Colonic mucosa (tissue), 4 donors: ENCODE results near the gene INTS13. TPM values are rescaled to one million over a fixed set of nuclear protein-coding genes. Genes with fewer than 3 reads are reported as not detected.

ENCODE experiments used
- DNase-seq: peaks from one replicate; pipeline ENCODE4 v3.0.0-alpha.2; 2020
- H3K27ac ChIP-seq: fragments of 200-600 bp; one replicate; pipeline ENCODE4 v1.8.0; 2021
- H3K27me3 ChIP-seq: fragments of 200-600 bp; one replicate; pipeline ENCODE4 v1.8.0; 2021
- H3K36me3 ChIP-seq: fragments of 200-600 bp; one replicate; pipeline ENCODE4 v1.8.0; 2021
- H3K4me1 ChIP-seq: fragments of 200-600 bp; one replicate; pipeline ENCODE4 v1.8.0; 2021; ENCODE audit warnings: mild to moderate bottlenecking
- H3K4me3 ChIP-seq: fragments of 200-600 bp; one replicate; pipeline ENCODE4 v1.8.0; 2021
- H3K9ac ChIP-seq, 2 donors: one replicate each; pipeline ENCODE4 v1.7.0; 2013; ENCODE audit warnings: control low read depth in 2 of 2, low read depth in 2 of 2, low read length in 2 of 2
- H3K9me3 ChIP-seq: fragments of 200-600 bp; one replicate; pipeline ENCODE4 v1.8.0; 2021
- CTCF ChIP-seq: fragments of 200-600 bp; IDR thresholded peaks from one replicate; pipeline ENCODE4 v1.8.0; 2022; ENCODE audit warnings: antibody characterized with exemption, mild to moderate bottlenecking
- intact Hi-C: fragments of 100-400 bp; cut with DNase I; formaldehyde crosslinking; loops from one replicate; pipeline ENCODE4 v1.14.1; 2022
- total RNA-seq, 2 donors: library from RNA; stranded (reverse); fragmentation: NEBNext Ultra II Directional in 1 of 2; extraction: Animal tissue kit (Norgen Biotek cat#: 25700) in 1 of 2; gene quantifications; one replicate each; pipeline ENCODE4 v1.2.1, GENCODE V29; 2021
- donor health status: healthy.
- donor health status: DM: no; HTN: no; CAD: no.
- donor health status: DM: no; HTN: no; CAD: no.

Gene INTS13
- total RNA-seq, 2 donors from 2014 or later: 15.8 to 17.9 TPM

DNA sequence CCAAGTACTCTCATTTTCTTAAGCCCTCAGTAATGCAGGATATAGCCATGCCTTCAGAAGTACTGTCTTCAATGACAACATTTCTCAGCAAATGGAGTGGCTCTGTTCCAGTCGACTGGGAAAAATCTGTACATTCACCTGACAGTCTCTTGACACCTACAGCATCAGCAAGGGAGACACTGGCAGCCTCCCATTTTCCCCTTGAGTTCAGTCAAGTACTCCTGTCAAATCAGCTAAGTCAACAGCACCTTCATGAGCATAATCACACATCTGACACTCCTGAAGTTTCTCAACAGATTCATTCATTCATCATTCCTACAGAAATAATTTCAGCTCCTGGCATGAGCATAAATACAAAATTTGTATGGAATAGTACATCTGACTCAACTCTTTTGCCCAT, 46.1 kb downstream of the INTS13 start:
- intact Hi-C loops: no loop called here
- DNase-seq: no peak
- no peak overlapping the region for H3K9ac ChIP-seq

GRCh38 chr12:26890784-26891183, 47.0 kb downstream of the INTS13 start:
- Histone ChIP-seq H3K9ac (no peak overlapping the region), H3K9me3 (no peaks in the 10 kb centered on the region), H3K4me1 (no peaks in the 10 kb centered on the region), H3K36me3 (no peaks in the 10 kb centered on the region), H3K4me3 (no peak overlapping the region), H3K27ac (no peak overlapping the region), H3K27me3 (no peaks in the 10 kb centered on the region)
- TF ChIP-seq CTCF: no peak
- DNase-seq: no peak
- intact Hi-C loops: no loop called here

More for the DNA sequence above, 46.1 kb downstream of the INTS13 start:
- no peaks in the 10 kb centered on the region for H3K9me3 ChIP-seq
- no peak for TF ChIP-seq CTCF
- H3K36me3 ChIP-seq: no peaks in the 10 kb centered on the region
- no peak overlapping the region for H3K4me3 ChIP-seq
- no peak overlapping the region for H3K27ac ChIP-seq
- no peaks in the 10 kb centered on the region for H3K27me3 ChIP-seq
- no peaks in the 10 kb centered on the region for H3K4me1 ChIP-seq

DNA sequence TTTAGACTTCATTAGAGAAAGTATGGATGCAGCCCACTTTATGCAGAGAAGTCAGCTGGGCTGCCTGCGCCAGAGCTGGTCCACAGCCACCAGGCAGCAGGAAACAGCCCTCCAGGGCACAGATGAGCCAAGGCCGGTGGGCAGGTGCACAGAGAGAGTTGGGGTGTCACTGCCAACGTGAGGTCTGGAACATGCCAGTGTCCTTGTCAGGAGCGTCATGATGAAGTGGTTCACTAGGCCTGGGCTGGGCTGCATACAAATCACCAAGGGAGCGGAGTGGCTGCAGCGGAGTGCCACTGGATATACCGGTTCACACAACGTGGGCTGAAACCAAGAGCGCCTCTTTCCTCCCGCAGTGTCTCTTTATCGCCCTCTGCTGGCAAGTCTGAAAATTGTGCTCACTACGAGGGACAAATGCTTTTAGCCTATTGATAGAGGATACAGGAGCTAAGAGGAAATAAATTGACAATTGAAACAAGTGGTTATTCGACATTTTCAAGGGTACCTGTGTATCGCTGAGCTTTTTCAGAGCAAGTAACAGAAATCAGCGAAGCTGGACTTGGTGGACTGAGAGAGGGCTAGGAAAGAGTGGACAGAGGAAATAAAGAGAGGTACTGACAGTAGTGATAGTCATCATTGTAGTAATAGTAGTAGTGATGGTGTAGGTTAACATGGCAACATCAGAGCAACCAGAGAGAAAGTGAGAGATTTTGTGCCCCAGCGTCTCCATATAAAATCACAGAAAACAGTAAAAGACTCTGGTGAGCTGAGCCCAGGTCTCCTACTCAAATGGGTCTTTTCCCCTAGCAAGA, 52.8 kb downstream of the INTS13 start:
- intact Hi-C loops: loop anchor here (1.0 kb wide), 1 partner anchor 32 kb away; no protein-coding TSS in a partner anchor
- peak overlapping the region; percentile 33 to 43 for H3K9ac ChIP-seq
- no peak overlapping the region for H3K4me3 ChIP-seq
- H3K27me3 ChIP-seq: no peaks in the 10 kb centered on the region
- H3K9me3 ChIP-seq: no peaks in the 10 kb centered on the region
- no peak overlapping the region for H3K27ac ChIP-seq
- peak; percentile 92 for DNase-seq
- H3K36me3 ChIP-seq: no peaks in the 10 kb centered on the region
- peaks cover 3% of the 10 kb centered on the region for H3K4me1 ChIP-seq
- peak; percentile 91 for TF ChIP-seq CTCF

- TF ChIP-seq CTCF: no peak
- intact Hi-C loops: no loop called here
- Histone ChIP-seq H3K4me1 (peaks cover 3% of the 10 kb centered on the region), H3K9me3 (no peaks in the 10 kb centered on the region), H3K4me3 (no peak overlapping the region), H3K27ac (no peak overlapping the region), H3K36me3 (no peaks in the 10 kb centered on the region), H3K9ac (no peak overlapping the region), H3K27me3 (no peaks in the 10 kb centered on the region)
- no peak for DNase-seq
Observed at GRCh38 chr12:26880625-26881024, 57.2 kb downstream of the INTS13 start.

- no peaks in the 10 kb centered on the region for H3K36me3 ChIP-seq
- H3K27me3 ChIP-seq: no peaks in the 10 kb centered on the region
- intact Hi-C loops: no loop called here
- no peak for TF ChIP-seq CTCF
- DNase-seq: peak; percentile 68
- no peaks in the 10 kb centered on the region for H3K4me1 ChIP-seq
- no peak overlapping the region for H3K27ac ChIP-seq
- H3K9me3 ChIP-seq: no peaks in the 10 kb centered on the region
- H3K9ac ChIP-seq: no peak overlapping the region
- no peak overlapping the region for H3K4me3 ChIP-seq
Observed at GRCh38 chr12:26878661-26879119, 59.1 kb downstream of the INTS13 start.
